Measurements from ENCODE around the gene ADRA2C. TPM values are rescaled to one million over a fixed set of nuclear protein-coding genes. Genes with fewer than 3 reads are reported as not detected.

The ADRA2C gene
- total RNA-seq, 1 donor from 2014 or later: not detected

GRCh38 chr4:3809451-3810110, 43.4 kb downstream of the ADRA2C start:
- no peak for TF ChIP-seq CTCF (conservative IDR thresholded peaks at IDR 0.05; ENCODE audit: low read depth, low read length)
- DNase-seq (ENCODE audit: low read depth): no peak
- no peak overlapping the region for H3K4me3 ChIP-seq (ENCODE audit: low read depth, low read length)

- H3K4me3 ChIP-seq (ENCODE audit: low read depth, low read length): no peak overlapping the region
- DNase-seq (ENCODE audit: low read depth): no peak
- no peak for TF ChIP-seq CTCF (conservative IDR thresholded peaks at IDR 0.05; ENCODE audit: low read depth, low read length)
These were observed 44.0 kb downstream of the ADRA2C start for GRCh38 chr4:3810111-3810680.

GRCh38 chr4:3810796-3811485, 44.8 kb downstream of the ADRA2C start:
- no peak for DNase-seq (ENCODE audit: low read depth)
- no peak overlapping the region for H3K4me3 ChIP-seq (ENCODE audit: low read depth, low read length)

GRCh38 chr4:3811621-3812020, 45.4 kb downstream of the ADRA2C start:
- DNase-seq (ENCODE audit: low read depth): no peak
- no peak overlapping the region for H3K4me3 ChIP-seq (ENCODE audit: low read depth, low read length)
- TF ChIP-seq CTCF (conservative IDR thresholded peaks at IDR 0.05; ENCODE audit: low read depth, low read length): no peak

More at GRCh38 chr4:3810796-3811485, 44.8 kb downstream of the ADRA2C start:
- TF ChIP-seq CTCF (conservative IDR thresholded peaks at IDR 0.05; ENCODE audit: low read depth, low read length): no peak

- H3K4me3 ChIP-seq (ENCODE audit: low read depth, low read length): no peak overlapping the region
- DNase-seq (ENCODE audit: low read depth): no peak
- TF ChIP-seq CTCF (conservative IDR thresholded peaks at IDR 0.05; ENCODE audit: low read depth, low read length): no peak
These were observed 46.2 kb downstream of the ADRA2C start for GRCh38 chr4:3812211-3812934.

GRCh38 chr4:3813151-3814052, 47.2 kb downstream of the ADRA2C start:
- no peak overlapping the region for H3K4me3 ChIP-seq (ENCODE audit: low read depth, low read length)
- TF ChIP-seq CTCF (conservative IDR thresholded peaks at IDR 0.05; ENCODE audit: low read depth, low read length): no peak
- DNase-seq (ENCODE audit: low read depth): no peak

All from epithelial cell of proximal tubule (primary cell).